LNCaP clone FGC (cell line): ENCODE results near the gene HBD.
"Not testable (repeated sequence)": the region's sequence is repeated elsewhere in the genome, so short reads cannot be mapped to it uniquely, and the experiment has no call there.

Experiments
- DNase-seq: peaks from one replicate; pipeline ENCODE4 v3.0.0-alpha.2; 2011; ENCODE audit warnings: low read depth
- H3K4me3 ChIP-seq: 2 replicates; pipeline ENCODE4 v1.5.1; 2011; ENCODE audit warnings: mild to moderate bottlenecking, low read depth, low read length, control low read depth
- TF ChIP-seq, protein P1 (sequence below): IDR thresholded peaks from 2 replicates; pipeline ENCODE4 v1.5.1; 2012; ENCODE audit warnings: mild to moderate bottlenecking; ENCODE audit not compliant: control insufficient read depth, insufficient read depth; ENCODE audit errors: extremely low read depth

HBD gene

GRCh38 chr11:5267033-5267563 is 32.8 kb upstream of the HBD start:
- TF ChIP-seq, protein P1, sequence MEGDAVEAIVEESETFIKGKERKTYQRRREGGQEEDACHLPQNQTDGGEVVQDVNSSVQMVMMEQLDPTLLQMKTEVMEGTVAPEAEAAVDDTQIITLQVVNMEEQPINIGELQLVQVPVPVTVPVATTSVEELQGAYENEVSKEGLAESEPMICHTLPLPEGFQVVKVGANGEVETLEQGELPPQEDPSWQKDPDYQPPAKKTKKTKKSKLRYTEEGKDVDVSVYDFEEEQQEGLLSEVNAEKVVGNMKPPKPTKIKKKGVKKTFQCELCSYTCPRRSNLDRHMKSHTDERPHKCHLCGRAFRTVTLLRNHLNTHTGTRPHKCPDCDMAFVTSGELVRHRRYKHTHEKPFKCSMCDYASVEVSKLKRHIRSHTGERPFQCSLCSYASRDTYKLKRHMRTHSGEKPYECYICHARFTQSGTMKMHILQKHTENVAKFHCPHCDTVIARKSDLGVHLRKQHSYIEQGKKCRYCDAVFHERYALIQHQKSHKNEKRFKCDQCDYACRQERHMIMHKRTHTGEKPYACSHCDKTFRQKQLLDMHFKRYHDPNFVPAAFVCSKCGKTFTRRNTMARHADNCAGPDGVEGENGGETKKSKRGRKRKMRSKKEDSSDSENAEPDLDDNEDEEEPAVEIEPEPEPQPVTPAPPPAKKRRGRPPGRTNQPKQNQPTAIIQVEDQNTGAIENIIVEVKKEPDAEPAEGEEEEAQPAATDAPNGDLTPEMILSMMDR, result no peak
- no peak overlapping the region for H3K4me3 ChIP-seq
- no peak for DNase-seq

DNA sequence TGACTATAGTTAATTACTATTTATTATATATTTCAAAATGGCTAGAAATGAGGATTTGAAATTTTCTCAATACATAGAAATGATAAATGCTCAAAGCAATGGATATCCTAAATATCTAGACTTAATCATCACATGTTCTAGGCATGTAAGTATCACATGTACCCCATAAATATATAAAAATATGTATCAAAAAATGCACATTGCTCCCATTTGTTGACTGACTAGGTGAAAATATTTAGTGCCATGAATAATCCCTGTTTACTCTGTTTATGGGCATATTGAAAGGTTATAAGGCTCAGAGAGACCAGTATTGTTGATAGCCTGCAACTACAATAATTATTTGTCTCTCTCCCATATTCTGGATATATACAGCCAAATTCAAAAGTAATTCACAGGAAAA is 32.3 kb upstream of the HBD start:
- DNase-seq, result no peak
- no peak overlapping the region for H3K4me3 ChIP-seq
- TF ChIP-seq, protein P1, result no peak

DNA sequence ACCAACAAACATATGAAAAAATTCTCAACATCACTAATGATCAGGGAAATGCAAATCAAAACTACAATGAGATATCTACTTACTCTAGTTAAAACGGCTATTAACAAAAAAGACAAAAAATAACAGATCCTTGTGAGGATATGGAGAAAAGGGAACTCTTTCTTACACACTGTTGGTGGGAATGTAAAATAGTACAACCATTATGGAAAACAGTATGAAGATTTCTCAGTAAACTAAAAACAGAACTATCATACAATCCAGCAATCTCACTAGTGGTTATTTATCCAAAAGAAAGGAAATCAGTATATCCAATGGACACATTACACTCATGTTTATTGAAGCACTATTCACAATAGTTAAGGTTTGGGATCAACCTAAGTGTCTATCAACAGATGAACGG is 31.5 kb upstream of the HBD start:
- TF ChIP-seq, protein P1, result no peak
- H3K4me3 ChIP-seq, result no peak overlapping the region
- no peak for DNase-seq

GRCh38 chr11:5258543-5259262 is 24.4 kb upstream of the HBD start:
- DNase-seq, result no peak
- no peak overlapping the region for H3K4me3 ChIP-seq
- TF ChIP-seq, protein P1, result no peak

- TF ChIP-seq, protein P1, result no peak
- no peak overlapping the region for H3K4me3 ChIP-seq
- DNase-seq, result no peak
These were observed 23.0 kb upstream of the HBD start for GRCh38 chr11:5257296-5257695.

DNA sequence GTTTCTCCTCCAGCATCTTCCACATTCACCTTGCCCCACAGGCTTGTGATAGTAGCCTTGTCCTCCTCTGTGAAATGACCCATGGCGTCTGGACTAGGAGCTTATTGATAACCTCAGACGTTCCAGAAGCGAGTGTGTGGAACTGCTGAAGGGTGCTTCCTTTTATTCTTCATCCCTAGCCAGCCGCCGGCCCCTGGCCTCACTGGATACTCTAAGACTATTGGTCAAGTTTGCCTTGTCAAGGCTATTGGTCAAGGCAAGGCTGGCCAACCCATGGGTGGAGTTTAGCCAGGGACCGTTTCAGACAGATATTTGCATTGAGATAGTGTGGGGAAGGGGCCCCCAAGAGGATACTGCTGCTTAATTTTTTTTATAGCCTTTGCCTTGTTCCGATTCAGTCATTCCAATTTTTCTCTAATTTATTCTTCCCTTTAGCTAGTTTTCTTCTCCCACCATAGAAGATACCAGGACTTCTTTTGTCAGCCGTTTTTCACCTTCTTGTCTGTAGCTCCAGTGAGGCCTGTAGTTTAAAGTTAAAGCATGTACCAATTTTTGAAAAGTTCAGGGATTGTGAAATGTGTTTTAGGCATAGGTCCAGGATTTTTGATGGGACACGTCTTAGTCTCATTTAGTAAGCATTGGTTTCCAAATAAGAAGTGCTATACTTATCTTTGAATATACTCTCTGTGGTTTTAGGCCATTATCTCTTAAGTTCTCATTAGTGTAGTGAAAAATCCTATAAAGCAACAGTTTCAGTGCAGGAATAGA is 20.5 kb upstream of the HBD start, which contains the start of gene HBG2:
Gene HBG2, minus strand, starts transcription at position 136 of the 768 bp plus-strand sequence. Its CDS starts 53 bp downstream, at position 83.
- not testable (repeated sequence) for H3K4me3 ChIP-seq, DNase-seq

- DNase-seq, H3K4me3 ChIP-seq: not testable (repeated sequence)
These were observed 19.7 kb upstream of the HBD start for GRCh38 chr11:5254023-5254422.

- not testable (repeated sequence) for DNase-seq, H3K4me3 ChIP-seq
These were observed 19.2 kb upstream of the HBD start for GRCh38 chr11:5253440-5253839.
